Left forelimb (tissue), 1 donor: ENCODE data around the gene COASY.
A peak's percentile ranks its signal among the peaks of the same experiment; 100 is the strongest.

Experiments
- DNase-seq: peaks from one replicate; pipeline ENCODE4 v3.0.0-alpha.2; 2018; ENCODE audit warnings: low spot score

The COASY gene

GRCh38 chr17:42561897-42562387, at the start of gene COASY:
Gene COASY (plus strand): TSS chr17:42562148. CDS start chr17:42562623, 475 bp downstream.
- DNase-seq: peak; percentile 97

- no peak for DNase-seq
Measured at GRCh38 chr17:42512246-42512645, 49.7 kb upstream of the COASY start.

- DNase-seq: no peak
Measured at GRCh38 chr17:42512733-42513251, 49.2 kb upstream of the COASY start.

GRCh38 chr17:42513686-42514085, 48.3 kb upstream of the COASY start:
- DNase-seq: no peak

- no peak for DNase-seq
Measured at GRCh38 chr17:42514279-42514678, 47.7 kb upstream of the COASY start.

- no peak for DNase-seq
Measured at GRCh38 chr17:42514867-42515266, 47.1 kb upstream of the COASY start.

- peak; percentile 85 for DNase-seq
Measured at GRCh38 chr17:42517516-42517915, 44.4 kb upstream of the COASY start.

GRCh38 chr17:42518046-42518754, 43.7 kb upstream of the COASY start:
- peak; percentile 78 for DNase-seq

- peak; percentile 67 for DNase-seq
Measured at GRCh38 chr17:42518755-42519545, 43.0 kb upstream of the COASY start.

GRCh38 chr17:42519546-42520491, 42.1 kb upstream of the COASY start:
- peak; percentile 90 for DNase-seq

GRCh38 chr17:42520540-42520951, 41.4 kb upstream of the COASY start:
- DNase-seq: no peak

- no peak for DNase-seq
Measured at GRCh38 chr17:42521036-42521435, 40.9 kb upstream of the COASY start.

GRCh38 chr17:42521666-42522262, 40.2 kb upstream of the COASY start:
- no peak for DNase-seq

- DNase-seq: no peak
Measured at GRCh38 chr17:42522263-42522790, 39.6 kb upstream of the COASY start.

- no peak for DNase-seq
Measured at GRCh38 chr17:42522798-42523278, 39.1 kb upstream of the COASY start.

- DNase-seq: no peak
Measured at GRCh38 chr17:42525221-42525620, 36.7 kb upstream of the COASY start.

- DNase-seq: no peak
Measured at GRCh38 chr17:42526031-42526444, 35.9 kb upstream of the COASY start.

- DNase-seq: no peak
Measured at GRCh38 chr17:42527932-42528331, 34.0 kb upstream of the COASY start.

GRCh38 chr17:42529061-42529460, 32.9 kb upstream of the COASY start:
- DNase-seq: no peak

- DNase-seq: no peak
Measured at GRCh38 chr17:42530952-42531454, 30.9 kb upstream of the COASY start.
